ENCODE results near the gene GHITM.

- TF ChIP-seq MATR3 (CRISPR knock-in tag; IDR thresholded peaks at IDR 0.05), result no peak
- no peak for TF ChIP-seq TARDBP (CRISPR knock-in tag; IDR thresholded peaks at IDR 0.05)
- TF ChIP-seq EHMT2 (IDR thresholded peaks at IDR 0.05; ENCODE audit: borderline replicate concordance, low read depth, low read length), result no peak
- TF ChIP-seq SP4 (CRISPR knock-in tag; IDR thresholded peaks at IDR 0.05), result no peak
These were observed 45.2 kb downstream of the GHITM start for GRCh38 chr10:84184517-84184916.

Measured in HepG2 (cell line).